ENCODE measurements around the gene RERE. TPM values are rescaled to one million over a fixed set of nuclear protein-coding genes. Genes with fewer than 3 reads are reported as not detected.

Gene RERE
- total and polyA plus RNA-seq, 7 donors = 38.8 to 308 (median 99.7) TPM

- WGBS, 3 donors = 92 to 93% (median 93%) methylated on average over 8 of the region's 8 CpGs
Observed at GRCh38 chr1:8431019-8431418, 386.4 kb downstream of the RERE start.

DNA sequence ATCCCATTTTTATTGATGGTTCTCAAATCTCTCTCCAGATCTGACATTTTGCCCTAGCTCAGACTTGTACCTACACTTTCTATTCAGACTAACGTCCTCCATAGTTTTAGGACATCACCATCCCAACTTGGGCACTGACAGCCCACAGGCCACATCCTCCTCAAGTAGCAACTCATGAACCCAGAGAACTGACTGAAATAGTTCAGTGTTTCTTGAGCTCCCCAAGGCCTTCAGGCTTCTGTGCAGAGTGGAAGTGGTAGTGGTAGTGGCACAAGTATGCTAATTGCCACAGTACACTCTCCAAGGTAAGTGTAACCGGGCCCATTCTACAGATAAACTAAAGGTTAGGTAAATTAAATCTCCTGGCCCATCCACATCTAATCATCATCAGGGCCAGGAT lies 387.0 kb downstream of the RERE start:
- H3K27ac ChIP-seq = peak overlapping the region; percentile 33
- DNase-seq = no peak
- H3K4me1 ChIP-seq = peaks cover 54% of the 10 kb centered on the region

More at GRCh38 chr1:8431019-8431418, 386.4 kb downstream of the RERE start:
- H3K4me1 ChIP-seq = peaks cover 56% of the 10 kb centered on the region
- H3K36me3 ChIP-seq (ENCODE audit: insufficient read depth in 1 of 2, low read depth in 1 of 2) = no peaks in the 10 kb centered on the region
- no peak for DNase-seq
- H3K27ac ChIP-seq = peak overlapping the region; percentile 33
- H3K4me3 ChIP-seq = no peak overlapping the region
- no peaks in the 10 kb centered on the region for H3K9me3 ChIP-seq
- H3K27me3 ChIP-seq (ENCODE audit: insufficient read depth in 3 of 3, low read length in 2 of 3) = no peaks in the 10 kb centered on the region
- TF ChIP-seq CTCF (IDR thresholded peaks at IDR 0.05) = no peak
- intact Hi-C loops (cut with DNase I) = no loop called here
- no peak for ATAC-seq

DNA sequence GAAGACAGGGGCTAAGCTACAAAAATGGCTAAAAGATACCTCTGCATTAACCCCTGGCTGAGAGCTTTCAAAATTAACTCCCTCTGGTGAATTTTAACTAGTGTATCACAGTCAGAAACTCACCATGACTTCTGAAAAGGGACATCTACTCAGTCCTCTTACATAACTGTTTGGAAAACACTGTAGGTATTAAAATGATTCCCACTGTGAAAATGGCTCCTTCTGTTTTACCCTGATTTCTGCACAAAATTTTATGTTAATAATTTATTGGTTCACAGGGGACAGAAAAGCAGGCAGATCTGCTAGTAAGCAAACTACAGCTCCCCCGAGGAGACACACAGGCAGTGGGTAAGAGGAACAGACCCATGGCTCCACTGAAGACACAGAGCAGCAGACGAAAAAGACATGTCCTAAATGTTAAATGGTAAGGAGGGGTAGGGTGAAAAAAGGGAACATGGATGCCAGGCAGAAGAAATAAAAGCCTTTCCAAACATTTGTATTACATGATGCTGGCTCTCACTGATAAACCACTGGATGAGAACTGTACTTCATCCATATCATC lies 387.8 kb downstream of the RERE start:
- TF ChIP-seq CTCF (IDR thresholded peaks at IDR 0.05) = no peak
- Histone ChIP-seq H3K36me3 (ENCODE audit: insufficient read depth in 1 of 2, low read depth in 1 of 2) (no peaks in the 10 kb centered on the region), H3K4me3 (no peak overlapping the region), H3K27me3 (ENCODE audit: insufficient read depth in 3 of 3, low read length in 2 of 3) (no peaks in the 10 kb centered on the region), H3K9me3 (no peaks in the 10 kb centered on the region), H3K4me1 (peaks cover 56% of the 10 kb centered on the region), H3K27ac (peak overlapping the region; percentile 14)
- no peak for ATAC-seq
- intact Hi-C loops (cut with DNase I) = loop anchor here in 1 of 2 donors (5.0 kb wide), 1 partner anchor 98 kb away; no protein-coding TSS in a partner anchor
- 72 to 76% (median 75%) methylated on average over 2 of the region's 2 CpGs for WGBS, 3 donors
- no peak for DNase-seq

More for the DNA sequence above, 387.0 kb downstream of the RERE start:
- Histone ChIP-seq H3K4me3 (no peak overlapping the region), H3K36me3 (ENCODE audit: insufficient read depth in 1 of 2, low read depth in 1 of 2) (no peaks in the 10 kb centered on the region), H3K9me3 (no peaks in the 10 kb centered on the region), H3K27me3 (ENCODE audit: insufficient read depth in 3 of 3, low read length in 2 of 3) (no peaks in the 10 kb centered on the region)
- intact Hi-C loops (cut with DNase I) = no loop called here
- ATAC-seq = no peak
- no peak for TF ChIP-seq CTCF (IDR thresholded peaks at IDR 0.05)
- WGBS, 3 donors = 87 to 96% (median 91%) methylated on average over 2 of the region's 2 CpGs

GRCh38 chr1:8428441-8428840 lies 389.0 kb downstream of the RERE start:
- Histone ChIP-seq H3K4me3 (no peak overlapping the region), H3K4me1 (peaks cover 62% of the 10 kb centered on the region), H3K36me3 (ENCODE audit: insufficient read depth in 1 of 2, low read depth in 1 of 2) (no peaks in the 10 kb centered on the region), H3K27ac (peak overlapping the region; percentile 98), H3K9me3 (no peaks in the 10 kb centered on the region), H3K27me3 (ENCODE audit: insufficient read depth in 3 of 3, low read length in 2 of 3) (no peaks in the 10 kb centered on the region)
- TF ChIP-seq CTCF (IDR thresholded peaks at IDR 0.05) = no peak
- 42 to 77% (median 54%) methylated on average over 5 of the region's 5 CpGs for WGBS, 3 donors
- DNase-seq = no peak
- intact Hi-C loops (cut with DNase I) = loop anchor here in 1 of 2 donors (5.0 kb wide), 1 partner anchor 99 kb away; no protein-coding TSS in a partner anchor
- ATAC-seq = no peak

DNA sequence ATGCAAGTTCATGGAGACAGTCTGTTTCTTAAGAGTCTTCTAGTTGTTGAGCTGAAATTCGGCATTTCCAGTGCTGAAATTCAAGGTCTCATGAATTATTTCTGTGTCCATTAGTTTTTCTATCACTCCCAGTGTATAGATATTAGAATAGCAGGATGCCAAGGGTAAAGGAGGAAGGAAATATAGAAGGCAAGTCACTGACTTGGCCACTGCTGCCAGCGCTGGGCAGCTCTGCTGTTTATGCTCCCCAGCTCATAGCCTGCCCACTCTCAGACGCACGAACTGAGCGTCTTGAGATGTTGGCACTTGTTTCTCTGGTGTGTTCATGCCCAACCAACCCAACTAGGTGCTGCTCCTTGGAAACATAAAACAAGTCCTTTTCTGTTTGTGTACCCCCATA lies 389.5 kb downstream of the RERE start:
- no peaks in the 10 kb centered on the region for H3K27me3 ChIP-seq (ENCODE audit: insufficient read depth in 3 of 3, low read length in 2 of 3)
- H3K9me3 ChIP-seq = no peaks in the 10 kb centered on the region
- no peak for TF ChIP-seq CTCF (IDR thresholded peaks at IDR 0.05)
- DNase-seq = peak in 1 of 2 donors; percentile 62
- H3K27ac ChIP-seq = peak overlapping the region; percentile 98
- no peaks in the 10 kb centered on the region for H3K36me3 ChIP-seq (ENCODE audit: insufficient read depth in 1 of 2, low read depth in 1 of 2)
- intact Hi-C loops (cut with DNase I) = loop anchor here in 1 of 2 donors (5.0 kb wide), 1 partner anchor 99 kb away; no protein-coding TSS in a partner anchor
- 43 to 74% (median 45%) methylated on average over 5 of the region's 5 CpGs for WGBS, 3 donors
- peaks cover 60% of the 10 kb centered on the region for H3K4me1 ChIP-seq
- no peak overlapping the region for H3K4me3 ChIP-seq
- ATAC-seq = peak in 2 of 4 donors; percentile 4 to 15
